Neural cell (in vitro differentiated cells): ENCODE measurements around the gene FAM193A. TPM values are rescaled to one million over a fixed set of nuclear protein-coding genes. Genes with fewer than 3 reads are reported as not detected.

Source experiments
- H2AFZ ChIP-seq: fragments of 200-600, 300-800 bp; sonication (generic), shearing (Covaris generic); 2 replicates; pipeline ENCODE4 v1.6.0; 2014; ENCODE audit warnings: low read depth, mild to moderate bottlenecking, antibody characterized with exemption, low read length, moderate library complexity
- H3F3A ChIP-seq: fragments of 200-600 bp; shearing (Covaris generic); 2 replicates; pipeline ENCODE4 v1.6.1; 2016; ENCODE audit warnings: mild to moderate bottlenecking, moderate library complexity, mixed read lengths, antibody characterized with exemption, low read length; ENCODE audit not compliant: insufficient read depth, poor library complexity, severe bottlenecking
- H3K27ac ChIP-seq: fragments of 200-600, 300-800 bp; sonication (generic), shearing (Covaris generic); 2 replicates; pipeline ENCODE4 v1.5.1; 2014; ENCODE audit warnings: mild to moderate bottlenecking, low read length, moderate library complexity
- H3K27me3 ChIP-seq: fragments of 300-800, 200-600 bp; sonication (generic), shearing (Covaris generic); 2 replicates; pipeline ENCODE4 v1.6.0; 2014; ENCODE audit warnings: mild to moderate bottlenecking, low read depth, low read length, moderate library complexity; ENCODE audit not compliant: insufficient read depth
- H3K36me3 ChIP-seq: fragments of 300-800, 200-600 bp; sonication (generic), shearing (Covaris generic); 2 replicates; pipeline ENCODE4 v1.5.1; 2014; ENCODE audit warnings: mild to moderate bottlenecking, antibody characterized with exemption, low read length, moderate library complexity; ENCODE audit not compliant: insufficient read depth
- H3K4me2 ChIP-seq: fragments of 300-800, 200-600 bp; sonication (generic), shearing (Covaris generic); 2 replicates; pipeline ENCODE4 v1.6.0; 2014; ENCODE audit warnings: mild to moderate bottlenecking, low read length
- H3K4me3 ChIP-seq: fragments of 300-800, 200-600 bp; sonication (generic), shearing (Covaris generic); 2 replicates; pipeline ENCODE4 v1.5.1; 2014; ENCODE audit warnings: mild to moderate bottlenecking, low read length, moderate library complexity
- H3K79me2 ChIP-seq: fragments of 200-600 bp; shearing (Covaris generic); replicated peaks from 2 replicates; pipeline ENCODE4 v1.6.0; 2014; ENCODE audit warnings: mild to moderate bottlenecking, low read length, moderate library complexity; ENCODE audit not compliant: insufficient read depth
- H3K9ac ChIP-seq: fragments of 300-800, 200-600 bp; sonication (generic), shearing (Covaris generic); 2 replicates; pipeline ENCODE4 v1.6.1; 2016; ENCODE audit warnings: mild to moderate bottlenecking, low read length, mixed read lengths
- H3K9me2 ChIP-seq: fragments of 200-600 bp; shearing (Covaris generic); 2 replicates; pipeline ENCODE4 v1.6.1; 2016; ENCODE audit warnings: mild to moderate bottlenecking, low read length, mixed read lengths; ENCODE audit not compliant: insufficient read depth
- H3K9me3 ChIP-seq: fragments of 200-600, 300-800 bp; sonication (generic), shearing (Covaris generic); 2 replicates; pipeline ENCODE4 v1.6.1; 2016; ENCODE audit warnings: mild to moderate bottlenecking, mixed run types, low read length, moderate library complexity, mixed read lengths
- H4K20me1 ChIP-seq: fragments of 200-600 bp; shearing (Covaris generic); 2 replicates; pipeline ENCODE4 v1.6.1; 2016; ENCODE audit warnings: mild to moderate bottlenecking, mixed run types; ENCODE audit not compliant: insufficient read depth
- EP300 ChIP-seq: fragments of 450-650 bp; conservative IDR thresholded peaks from 2 replicates; pipeline ENCODE4 v1.6.1; 2014; ENCODE audit warnings: antibody characterized with exemption, mild to moderate bottlenecking, moderate library complexity; ENCODE audit not compliant: poor library complexity, severe bottlenecking
- EZH2 ChIP-seq: fragments of 200-600, 300-800 bp; shearing (Covaris generic), sonication (generic); IDR thresholded peaks from 2 replicates; pipeline ENCODE4 v1.6.1; 2014; ENCODE audit warnings: antibody characterized with exemption, low read length, borderline replicate concordance, mild to moderate bottlenecking; ENCODE audit not compliant: insufficient read depth, poor library complexity, severe bottlenecking
- MXI1 ChIP-seq: fragments of 450-650 bp; conservative IDR thresholded peaks from 2 replicates; pipeline ENCODE4 v1.6.1; 2014; ENCODE audit warnings: antibody characterized with exemption, mild to moderate bottlenecking; ENCODE audit not compliant: poor library complexity, severe bottlenecking
- POLR2AphosphoS5 ChIP-seq: IDR thresholded peaks from 2 replicates; pipeline ENCODE4 v1.6.1; 2012
- RAD21 ChIP-seq: fragments of 450-650 bp; conservative IDR thresholded peaks from 2 replicates; pipeline ENCODE4 v1.6.1; 2014; ENCODE audit warnings: antibody characterized with exemption, mild to moderate bottlenecking, moderate library complexity
- SMC3 ChIP-seq: fragments of 450-650 bp; conservative IDR thresholded peaks from 2 replicates; pipeline ENCODE4 v1.6.1; 2014; ENCODE audit warnings: antibody characterized with exemption, mild to moderate bottlenecking, moderate library complexity; ENCODE audit not compliant: poor library complexity
- TAF1 ChIP-seq: IDR thresholded peaks from 2 replicates; pipeline ENCODE4 v1.6.1; 2012; ENCODE audit warnings: low read depth
- polyA plus RNA-seq: library from polyadenylated mRNA; depleted of rRNA; stranded (reverse); fragments of >200 nt; gene quantifications from 2 replicates; pipeline ENCODE4 v1.2.3, GENCODE V29; 2014
- TF ChIP-seq, protein P1 (sequence below): fragments of 450-650 bp; IDR thresholded peaks from 2 replicates; pipeline ENCODE4 v1.5.1; 2014; ENCODE audit warnings: antibody characterized with exemption, mild to moderate bottlenecking, moderate library complexity; ENCODE audit not compliant: poor library complexity, severe bottlenecking
- TF ChIP-seq, protein P2 (sequence below): IDR thresholded peaks from 2 replicates; pipeline ENCODE4 v1.6.1; 2012; ENCODE audit warnings: borderline replicate concordance

The FAM193A gene
- polyA plus RNA-seq, 1 donor from 2014 or later = 11.6 TPM

DNA sequence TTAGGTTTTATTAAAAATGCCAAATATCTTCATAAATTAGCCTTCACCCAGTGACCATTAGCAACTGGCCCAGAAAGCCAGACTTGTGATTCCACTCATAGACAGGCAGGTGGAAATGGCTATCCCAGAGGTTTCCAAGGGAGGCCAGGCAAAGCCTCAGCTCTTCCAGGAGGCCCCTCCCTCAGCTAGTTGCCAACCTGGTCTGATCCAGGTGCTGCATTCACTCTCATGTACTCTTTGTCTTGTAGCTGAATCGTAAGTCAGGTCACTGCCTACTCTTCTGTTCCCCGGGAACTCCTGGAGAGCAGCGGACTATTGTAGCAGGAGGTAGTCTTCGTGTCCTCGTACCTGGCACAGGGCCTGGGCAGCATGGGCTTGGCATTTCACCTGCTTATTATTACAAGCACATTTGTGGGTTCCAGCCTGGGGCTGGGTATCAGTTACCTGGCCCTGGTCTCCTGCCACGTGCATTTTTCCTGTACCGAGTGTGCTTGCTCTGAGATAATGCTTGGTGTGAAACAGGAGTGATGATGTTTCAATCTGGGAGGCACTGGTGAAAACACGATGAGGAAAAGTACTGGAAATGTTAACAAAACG lies 101.6 kb downstream of the FAM193A start:
- no peak overlapping the region for H3K4me3 ChIP-seq
- H2AFZ ChIP-seq = no peak overlapping the region
- H3F3A ChIP-seq = no peaks in the 10 kb centered on the region
- H3K9me3 ChIP-seq = no peaks in the 10 kb centered on the region
- H3K9me2 ChIP-seq = no peaks in the 10 kb centered on the region
- TF ChIP-seq RAD21 (no peak), MXI1 (no peak), EP300 (no peak), SMC3 (no peak), TAF1 (no peak), POLR2AphosphoS5 (no peak), EZH2 (no peak)
- TF ChIP-seq, protein P1, sequence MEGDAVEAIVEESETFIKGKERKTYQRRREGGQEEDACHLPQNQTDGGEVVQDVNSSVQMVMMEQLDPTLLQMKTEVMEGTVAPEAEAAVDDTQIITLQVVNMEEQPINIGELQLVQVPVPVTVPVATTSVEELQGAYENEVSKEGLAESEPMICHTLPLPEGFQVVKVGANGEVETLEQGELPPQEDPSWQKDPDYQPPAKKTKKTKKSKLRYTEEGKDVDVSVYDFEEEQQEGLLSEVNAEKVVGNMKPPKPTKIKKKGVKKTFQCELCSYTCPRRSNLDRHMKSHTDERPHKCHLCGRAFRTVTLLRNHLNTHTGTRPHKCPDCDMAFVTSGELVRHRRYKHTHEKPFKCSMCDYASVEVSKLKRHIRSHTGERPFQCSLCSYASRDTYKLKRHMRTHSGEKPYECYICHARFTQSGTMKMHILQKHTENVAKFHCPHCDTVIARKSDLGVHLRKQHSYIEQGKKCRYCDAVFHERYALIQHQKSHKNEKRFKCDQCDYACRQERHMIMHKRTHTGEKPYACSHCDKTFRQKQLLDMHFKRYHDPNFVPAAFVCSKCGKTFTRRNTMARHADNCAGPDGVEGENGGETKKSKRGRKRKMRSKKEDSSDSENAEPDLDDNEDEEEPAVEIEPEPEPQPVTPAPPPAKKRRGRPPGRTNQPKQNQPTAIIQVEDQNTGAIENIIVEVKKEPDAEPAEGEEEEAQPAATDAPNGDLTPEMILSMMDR = no peak
- TF ChIP-seq, protein P2, sequence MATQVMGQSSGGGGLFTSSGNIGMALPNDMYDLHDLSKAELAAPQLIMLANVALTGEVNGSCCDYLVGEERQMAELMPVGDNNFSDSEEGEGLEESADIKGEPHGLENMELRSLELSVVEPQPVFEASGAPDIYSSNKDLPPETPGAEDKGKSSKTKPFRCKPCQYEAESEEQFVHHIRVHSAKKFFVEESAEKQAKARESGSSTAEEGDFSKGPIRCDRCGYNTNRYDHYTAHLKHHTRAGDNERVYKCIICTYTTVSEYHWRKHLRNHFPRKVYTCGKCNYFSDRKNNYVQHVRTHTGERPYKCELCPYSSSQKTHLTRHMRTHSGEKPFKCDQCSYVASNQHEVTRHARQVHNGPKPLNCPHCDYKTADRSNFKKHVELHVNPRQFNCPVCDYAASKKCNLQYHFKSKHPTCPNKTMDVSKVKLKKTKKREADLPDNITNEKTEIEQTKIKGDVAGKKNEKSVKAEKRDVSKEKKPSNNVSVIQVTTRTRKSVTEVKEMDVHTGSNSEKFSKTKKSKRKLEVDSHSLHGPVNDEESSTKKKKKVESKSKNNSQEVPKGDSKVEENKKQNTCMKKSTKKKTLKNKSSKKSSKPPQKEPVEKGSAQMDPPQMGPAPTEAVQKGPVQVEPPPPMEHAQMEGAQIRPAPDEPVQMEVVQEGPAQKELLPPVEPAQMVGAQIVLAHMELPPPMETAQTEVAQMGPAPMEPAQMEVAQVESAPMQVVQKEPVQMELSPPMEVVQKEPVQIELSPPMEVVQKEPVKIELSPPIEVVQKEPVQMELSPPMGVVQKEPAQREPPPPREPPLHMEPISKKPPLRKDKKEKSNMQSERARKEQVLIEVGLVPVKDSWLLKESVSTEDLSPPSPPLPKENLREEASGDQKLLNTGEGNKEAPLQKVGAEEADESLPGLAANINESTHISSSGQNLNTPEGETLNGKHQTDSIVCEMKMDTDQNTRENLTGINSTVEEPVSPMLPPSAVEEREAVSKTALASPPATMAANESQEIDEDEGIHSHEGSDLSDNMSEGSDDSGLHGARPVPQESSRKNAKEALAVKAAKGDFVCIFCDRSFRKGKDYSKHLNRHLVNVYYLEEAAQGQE = no peak
- no peaks in the 10 kb centered on the region for H4K20me1 ChIP-seq
- H3K9ac ChIP-seq = no peak overlapping the region
- no peak overlapping the region for H3K4me2 ChIP-seq
- no peaks in the 10 kb centered on the region for H3K27me3 ChIP-seq
- H3K27ac ChIP-seq = no peak overlapping the region
- H3K79me2 ChIP-seq = no peaks in the 10 kb centered on the region
- H3K36me3 ChIP-seq = no peaks in the 10 kb centered on the region

DNA sequence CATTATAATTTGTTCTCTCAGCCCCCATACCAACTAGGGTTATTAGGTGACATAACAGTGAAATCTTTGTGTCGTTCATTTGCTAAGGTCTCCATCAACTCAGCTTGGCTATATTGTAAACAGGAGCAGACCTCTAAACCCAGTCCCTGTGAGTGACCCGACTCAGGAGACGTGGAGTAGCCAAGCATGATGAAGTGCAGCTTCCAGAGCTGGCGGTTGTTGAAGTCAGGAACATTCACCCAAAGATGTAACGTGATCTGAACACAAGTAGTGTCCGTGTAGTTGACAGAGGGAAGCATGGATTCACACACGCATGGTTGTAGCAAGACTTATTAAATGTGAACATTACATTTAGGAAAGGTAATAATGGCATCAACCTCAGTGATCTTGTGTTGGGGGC lies 102.3 kb downstream of the FAM193A start:
- Histone ChIP-seq H3K9me3 (no peaks in the 10 kb centered on the region), H4K20me1 (no peaks in the 10 kb centered on the region), H3K4me2 (no peak overlapping the region), H3K9me2 (no peaks in the 10 kb centered on the region), H3K9ac (no peak overlapping the region), H3K27ac (no peak overlapping the region), H3K4me3 (no peak overlapping the region), H3F3A (no peaks in the 10 kb centered on the region), H3K36me3 (no peaks in the 10 kb centered on the region), H3K79me2 (no peaks in the 10 kb centered on the region), H3K27me3 (no peaks in the 10 kb centered on the region), H2AFZ (no peak overlapping the region)
- TF ChIP-seq SMC3 (no peak), TAF1 (no peak), EZH2 (no peak), POLR2AphosphoS5 (no peak)
- TF ChIP-seq, protein P1 = no peak
